Left cardiac atrium (tissue), 4 donors: ENCODE data around the gene KIAA1217. TPM values are rescaled to one million over a fixed set of nuclear protein-coding genes. Genes with fewer than 3 reads are reported as not detected.

ENCODE experiments used
- ATAC-seq, 2 donors: fragments of 200-7000 bp; cut with Tn5 transposase; one replicate each; pipeline ENCODE4 v1.9.1; 2020; ENCODE audit warnings: mild to moderate bottlenecking in 2 of 2, moderate library complexity in 2 of 2
- DNase-seq: peaks from one replicate; pipeline ENCODE4 v3.0.0-alpha.2; 2020
- intact Hi-C, 2 donors: fragments of 100-400 bp; cut with DNase I; formaldehyde crosslinking; loops; one replicate each; pipeline versions ENCODE4 v1.14.1 to v1.15.1; 2022 to 2023
- total RNA-seq, 2 donors: library from RNA; stranded (reverse); fragmentation: NEBNext Ultra II Directional; extraction: Animal tissue kit (Norgen Biotek cat#: 25700); gene quantifications; one replicate each; pipeline ENCODE4 v1.2.1, GENCODE V29; 2021
- donor health status: DM: no; HTN: yes; CAD: no.
- donor health status: DM: no; HTN: yes; CAD: no; lungs with severe emphysema.
- donor health status: DM: yes; HTN: yes; CAD: no.
- donor health status: Dilated cardiomyopathy.

The KIAA1217 gene
- total RNA-seq, 2 donors from 2014 or later = 19.5 to 32.6 TPM

DNA sequence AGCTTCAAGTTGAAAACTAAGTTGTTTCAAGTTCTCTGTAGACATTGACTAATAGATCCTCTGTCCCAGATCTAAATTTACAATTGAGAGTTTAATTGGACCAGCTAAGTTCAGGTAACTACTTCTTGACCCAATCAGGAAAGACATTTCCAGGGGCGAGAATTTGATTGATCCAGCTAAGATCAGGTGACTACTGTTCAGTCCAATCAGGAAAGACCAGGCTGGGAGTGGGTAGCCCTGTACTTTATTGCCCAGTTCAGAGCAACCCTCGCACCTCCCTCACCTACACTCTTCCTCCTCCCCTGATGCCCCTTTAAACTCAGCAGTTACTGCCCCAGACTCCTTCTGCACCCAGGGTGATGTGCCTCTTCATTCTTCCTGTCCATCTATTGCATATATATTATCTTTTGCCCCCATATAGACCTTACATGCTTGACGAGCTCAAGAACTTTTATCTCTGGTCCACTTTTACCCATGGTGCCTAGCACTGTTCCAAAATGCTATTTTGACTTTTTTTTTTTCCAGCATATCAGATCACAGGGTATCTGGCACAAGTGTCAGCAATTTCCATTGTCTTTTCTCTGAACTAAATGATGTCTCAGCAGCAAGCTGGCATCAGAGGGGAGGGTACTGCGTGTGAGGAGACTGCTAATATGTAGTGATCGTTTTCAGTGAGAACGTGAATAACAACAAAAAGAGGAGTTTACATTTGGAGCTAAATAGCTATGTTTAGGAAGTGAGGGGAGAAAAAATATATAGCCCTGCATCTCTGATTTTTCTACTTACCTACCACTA lies 169.4 kb downstream of the KIAA1217 start:
- intact Hi-C loops = no loop called here
- DNase-seq = no peak

DNA sequence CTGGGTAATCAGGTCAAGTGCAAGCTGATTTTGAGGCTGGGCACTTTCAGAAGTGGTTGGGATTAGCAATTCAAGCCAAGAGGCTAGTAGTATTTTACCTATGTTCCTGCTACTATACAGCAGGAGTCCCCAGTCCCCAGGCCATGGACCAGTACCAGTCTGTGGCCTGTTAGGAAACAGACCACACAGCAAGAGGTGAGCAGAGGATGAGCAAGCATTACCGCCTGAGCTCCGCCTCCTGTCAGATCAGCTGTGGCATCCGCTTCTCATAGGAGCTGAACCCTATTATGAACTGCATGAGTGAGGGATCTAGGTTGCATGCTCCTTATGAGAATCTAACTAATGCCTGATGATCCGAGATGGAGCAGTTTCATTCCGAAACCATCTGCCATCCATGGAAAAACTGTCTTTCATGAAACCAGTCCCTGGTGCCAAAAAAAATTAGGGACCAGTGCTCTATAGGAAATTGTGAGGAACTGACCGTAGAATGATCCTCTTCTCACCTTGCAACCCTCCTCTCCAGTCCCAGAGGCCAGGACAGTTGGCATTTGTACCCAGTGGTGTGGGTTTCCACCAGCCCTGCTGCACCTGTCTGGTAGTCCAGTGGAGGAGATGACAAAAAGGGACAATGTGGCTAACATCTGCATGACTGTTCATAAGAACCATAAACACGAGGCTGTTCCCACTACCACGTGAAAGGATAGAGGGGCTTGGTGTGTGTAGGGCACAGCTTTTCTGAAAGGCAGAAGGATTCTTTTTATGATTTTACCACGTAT lies 172.5 kb downstream of the KIAA1217 start:
- intact Hi-C loops = no loop called here
- DNase-seq = no peak
- no peak for ATAC-seq

More for the DNA sequence above, 169.4 kb downstream of the KIAA1217 start:
- no peak for ATAC-seq

DNA sequence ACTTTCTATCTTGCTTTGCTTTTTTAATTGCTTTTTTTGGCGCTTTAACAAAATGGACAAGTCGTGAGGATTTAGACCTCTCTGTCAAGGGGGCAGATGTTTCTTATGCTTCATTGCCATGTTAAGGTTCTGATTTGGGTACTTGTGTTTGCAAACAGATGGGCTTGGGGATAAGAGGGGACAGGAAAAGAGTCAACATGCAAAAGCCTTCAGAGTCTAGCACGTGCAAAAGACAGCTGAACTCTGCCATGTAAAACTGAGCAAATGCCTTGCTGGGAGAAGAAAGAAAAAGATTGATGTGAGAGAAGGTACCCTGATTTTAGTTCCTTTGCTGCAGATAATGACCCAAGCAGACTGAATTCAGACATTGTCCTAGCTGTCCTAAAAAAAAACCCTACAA lies 173.1 kb downstream of the KIAA1217 start:
- intact Hi-C loops = no loop called here
- no peak for DNase-seq
- ATAC-seq = no peak

DNA sequence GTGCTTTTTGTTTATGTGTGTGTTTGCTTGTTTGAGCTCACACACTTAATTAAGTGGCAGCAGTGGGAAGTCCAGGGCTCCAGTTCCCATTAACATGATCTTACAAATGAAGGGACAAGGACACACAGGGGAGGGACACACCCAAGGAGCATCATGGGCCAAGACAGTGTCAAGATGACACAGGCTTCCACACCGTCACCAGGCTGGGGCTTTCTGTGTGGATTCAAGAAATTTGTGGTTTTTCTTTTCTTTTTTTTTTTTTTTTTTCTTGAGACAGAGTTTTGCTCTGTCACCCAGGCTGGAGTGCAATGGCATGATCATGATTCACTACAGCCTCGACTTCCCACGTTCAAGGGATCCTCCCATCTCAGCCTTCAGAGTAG lies 173.6 kb downstream of the KIAA1217 start:
- intact Hi-C loops = no loop called here
- ATAC-seq (no peak), DNase-seq (no peak)

DNA sequence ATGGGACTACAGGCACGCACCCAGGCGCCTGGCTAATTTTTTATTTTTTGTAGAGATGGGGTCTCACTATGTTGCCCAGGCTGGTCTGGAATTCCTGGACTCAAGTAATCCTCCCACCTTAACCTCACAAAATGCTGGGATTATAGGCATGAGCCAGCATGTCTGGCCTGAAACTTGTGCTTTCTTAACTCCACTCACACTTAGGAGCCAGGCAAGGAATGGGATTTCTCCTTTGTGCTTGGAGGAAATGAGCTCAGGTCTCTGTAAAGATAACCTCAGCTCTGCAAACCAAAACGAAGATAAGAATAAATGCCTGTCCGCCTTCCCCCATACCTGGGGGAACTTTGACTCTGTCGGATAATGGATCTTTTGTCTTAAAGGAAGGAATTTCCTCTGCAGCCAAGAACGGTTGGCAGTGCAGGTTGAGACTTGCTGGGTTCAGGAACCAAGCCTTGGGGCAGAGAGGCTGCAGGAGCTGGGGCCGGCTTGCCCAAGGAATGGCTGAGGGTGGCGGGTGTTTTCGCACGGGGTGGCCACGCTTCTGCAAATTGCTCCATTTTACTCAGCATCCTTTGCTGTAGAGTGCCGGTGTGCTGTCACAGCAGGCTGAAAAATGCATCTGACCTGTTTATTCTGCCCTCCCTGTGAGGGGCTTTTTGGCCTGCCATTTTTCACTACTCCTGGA lies 174.2 kb downstream of the KIAA1217 start:
- intact Hi-C loops = no loop called here
- ATAC-seq (peak; percentile 10 to 33), DNase-seq (peak; percentile 26)

DNA sequence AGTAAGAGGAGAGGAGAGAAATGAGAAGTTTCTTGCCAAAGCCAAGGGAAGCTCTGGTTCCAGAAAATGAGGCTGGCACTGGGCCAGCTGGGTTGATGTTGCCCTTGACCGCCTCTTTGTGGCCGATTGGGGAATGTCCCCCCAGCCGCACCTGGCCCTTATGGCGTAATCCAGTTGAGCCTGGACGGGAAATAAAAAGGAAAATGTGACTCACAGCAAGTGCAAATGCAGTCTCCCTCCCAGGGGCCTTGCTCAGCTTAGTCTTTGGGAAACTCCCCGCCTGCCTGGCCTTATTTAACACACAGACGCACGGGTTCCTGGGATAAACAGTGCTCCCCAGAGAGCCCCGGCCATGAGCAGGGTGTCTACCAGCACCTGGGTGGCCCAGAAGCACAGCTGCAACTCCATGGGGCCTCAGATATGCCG lies 174.8 kb downstream of the KIAA1217 start:
- peak; percentile 90 to 93 for ATAC-seq
- intact Hi-C loops = no loop called here
- DNase-seq = peak; percentile 90

DNA sequence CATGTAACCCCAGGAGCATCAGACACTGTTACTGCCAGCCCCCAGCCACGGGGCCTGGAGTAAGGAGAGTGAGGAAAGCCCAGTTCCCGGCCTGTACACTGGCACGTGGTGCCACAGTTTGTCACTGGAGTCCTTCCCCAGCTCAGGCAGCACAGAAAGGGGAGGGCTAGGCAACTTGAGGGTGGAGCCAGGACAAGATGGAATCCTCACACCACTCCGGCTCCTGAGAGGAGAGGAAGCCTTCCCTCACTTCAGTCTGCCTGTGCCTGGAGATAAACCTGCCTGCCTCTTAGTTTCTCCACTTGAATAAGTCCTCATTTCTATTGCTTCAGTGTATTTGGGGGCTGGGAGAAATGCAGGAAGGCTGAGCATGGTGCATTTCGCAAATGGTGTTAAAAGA lies 176.0 kb downstream of the KIAA1217 start:
- intact Hi-C loops = no loop called here

DNA sequence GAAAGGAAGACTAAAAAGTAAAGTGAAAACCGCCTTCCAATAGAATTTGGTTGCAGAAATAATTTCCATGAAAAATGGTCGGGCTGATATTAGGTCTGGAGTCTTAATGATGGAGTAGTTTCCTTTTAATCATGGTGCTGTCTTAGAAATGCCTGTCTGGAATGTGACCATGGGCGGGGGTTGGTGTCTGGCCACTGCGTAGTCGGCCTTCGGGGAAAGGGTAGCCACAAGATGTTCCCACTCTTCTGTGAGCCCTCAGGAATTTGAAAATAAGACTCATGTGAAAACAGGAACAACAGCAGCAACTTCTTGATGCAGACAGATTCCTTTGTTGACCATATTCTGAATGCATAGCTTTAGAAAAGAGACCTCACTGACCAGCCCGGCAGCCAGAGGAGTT lies 176.8 kb downstream of the KIAA1217 start:
- intact Hi-C loops = no loop called here
- ATAC-seq (peak in 1 of 2 donors; percentile 46), DNase-seq (no peak)

More for the DNA sequence above, 176.0 kb downstream of the KIAA1217 start:
- no peak for DNase-seq
- ATAC-seq = no peak

DNA sequence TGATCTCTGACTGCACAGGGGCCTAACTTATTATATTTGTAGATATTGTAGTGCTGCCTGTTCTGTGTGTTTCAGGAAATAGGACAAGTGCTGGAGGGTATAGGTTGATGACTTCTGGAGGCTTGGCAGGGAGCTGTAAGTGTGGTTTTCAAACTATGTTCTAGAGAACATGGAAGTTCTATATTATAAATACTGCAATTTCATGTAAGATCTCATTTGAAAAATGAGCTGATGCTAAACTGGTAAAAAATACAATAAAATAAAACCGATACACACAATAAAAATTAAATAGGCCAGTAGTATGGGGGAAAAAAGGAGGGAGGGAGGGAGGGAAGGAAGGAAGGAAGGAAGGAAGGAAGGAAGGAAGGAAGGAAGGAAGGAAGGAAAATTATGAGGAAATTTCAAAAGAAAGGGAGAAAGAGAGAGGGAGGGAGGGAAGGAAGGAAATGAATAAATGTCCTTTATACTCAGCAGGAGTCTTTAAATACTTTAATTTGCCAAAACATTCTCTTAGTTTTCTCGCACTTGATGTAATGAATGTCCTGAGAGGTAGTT lies 181.3 kb downstream of the KIAA1217 start:
- intact Hi-C loops = no loop called here
- ATAC-seq = no peak
- DNase-seq = no peak

DNA sequence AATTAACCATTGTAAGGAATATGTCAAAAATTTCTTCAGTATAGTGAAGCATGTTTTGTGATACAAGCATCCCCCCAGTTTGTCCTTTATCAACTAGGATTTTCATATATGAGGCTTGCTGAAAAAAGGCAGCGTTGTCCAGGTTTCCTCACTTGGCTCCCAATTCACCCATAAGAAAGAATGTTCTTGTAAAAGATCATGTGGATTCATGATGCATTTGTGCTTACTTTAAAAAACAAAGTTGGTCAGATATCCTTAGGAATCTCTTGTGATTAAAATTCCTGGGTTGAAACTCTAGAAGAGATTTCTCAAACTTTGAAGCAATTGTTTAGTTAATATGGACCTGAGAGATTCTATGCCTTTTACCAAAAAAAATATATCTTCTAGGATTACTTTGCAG lies 181.8 kb downstream of the KIAA1217 start:
- ATAC-seq (no peak), DNase-seq (no peak)
- intact Hi-C loops = no loop called here

DNA sequence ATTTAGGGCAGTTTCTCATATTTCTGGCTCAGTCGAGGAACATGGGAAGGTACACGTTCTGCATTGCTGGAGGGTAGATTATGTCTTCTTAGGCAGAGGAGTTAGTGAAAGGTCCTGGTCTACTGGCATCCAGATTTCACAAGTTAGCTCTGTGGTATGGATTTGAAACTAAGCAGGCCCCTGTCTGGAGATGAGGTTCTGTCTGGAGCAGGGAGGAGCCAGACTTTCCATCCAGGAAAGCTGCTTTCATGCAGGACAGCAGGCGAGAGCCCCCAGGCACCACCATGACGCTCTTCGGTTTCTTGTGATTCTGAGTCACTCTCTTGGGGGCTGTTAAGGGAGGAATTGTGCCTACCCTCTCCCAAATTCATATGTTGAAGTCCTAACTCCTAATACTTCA lies 184.3 kb downstream of the KIAA1217 start:
- ATAC-seq = no peak
- intact Hi-C loops = no loop called here
- DNase-seq = no peak

DNA sequence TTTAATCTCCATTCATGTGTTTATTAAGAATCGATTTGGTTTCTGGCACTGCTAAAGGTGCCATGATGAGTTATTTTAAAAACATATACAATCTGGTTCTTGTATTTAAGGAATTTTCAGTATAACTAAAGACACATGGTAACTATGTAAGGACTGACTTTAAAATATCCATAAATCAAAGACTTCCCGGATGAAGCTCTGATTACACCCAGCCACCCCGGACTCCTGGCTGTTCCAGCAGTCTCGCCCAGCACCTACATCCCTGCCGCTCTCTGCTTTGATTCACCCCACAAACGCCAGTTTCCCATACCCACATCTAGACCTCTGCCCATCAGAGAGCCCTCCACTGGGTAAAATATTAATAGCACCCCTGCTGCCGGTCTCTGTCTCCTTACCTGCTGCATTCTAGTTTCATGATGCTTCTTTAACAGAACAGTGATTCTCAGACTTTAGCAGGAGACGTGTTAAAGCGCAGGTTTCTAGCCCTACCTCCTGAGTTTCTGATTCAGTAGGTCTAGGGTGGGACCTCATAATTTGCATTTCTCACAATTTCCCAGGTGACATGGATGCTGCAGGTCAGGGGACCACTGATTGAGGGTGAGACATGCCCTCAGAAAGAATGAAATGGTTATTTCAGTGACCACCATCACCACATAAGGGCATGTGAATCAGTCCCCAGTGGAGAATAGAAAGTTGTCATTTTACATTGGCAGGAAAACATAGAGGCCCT lies 185.7 kb downstream of the KIAA1217 start:
- DNase-seq = no peak
- intact Hi-C loops = no loop called here
- no peak for ATAC-seq

DNA sequence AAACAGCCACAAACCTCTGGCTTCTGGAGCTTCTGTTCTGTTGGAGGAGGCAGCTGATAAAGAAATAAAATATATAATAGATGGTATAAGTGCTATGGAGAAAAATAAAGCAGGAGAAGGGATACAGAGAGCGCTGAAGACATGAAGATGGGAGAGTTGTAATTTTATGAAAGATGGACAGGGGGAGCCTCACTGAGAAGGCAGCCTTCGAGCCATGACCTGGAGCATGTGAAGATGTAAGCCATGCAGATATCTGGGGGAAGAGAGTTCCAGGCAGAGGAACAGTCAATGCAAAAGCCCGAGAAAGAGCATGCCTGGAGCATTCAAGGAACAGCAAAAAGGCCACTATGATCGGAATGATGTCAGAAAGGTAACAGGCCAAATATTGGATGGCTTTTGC lies 187.5 kb downstream of the KIAA1217 start:
- intact Hi-C loops = no loop called here
- ATAC-seq = no peak
- no peak for DNase-seq

DNA sequence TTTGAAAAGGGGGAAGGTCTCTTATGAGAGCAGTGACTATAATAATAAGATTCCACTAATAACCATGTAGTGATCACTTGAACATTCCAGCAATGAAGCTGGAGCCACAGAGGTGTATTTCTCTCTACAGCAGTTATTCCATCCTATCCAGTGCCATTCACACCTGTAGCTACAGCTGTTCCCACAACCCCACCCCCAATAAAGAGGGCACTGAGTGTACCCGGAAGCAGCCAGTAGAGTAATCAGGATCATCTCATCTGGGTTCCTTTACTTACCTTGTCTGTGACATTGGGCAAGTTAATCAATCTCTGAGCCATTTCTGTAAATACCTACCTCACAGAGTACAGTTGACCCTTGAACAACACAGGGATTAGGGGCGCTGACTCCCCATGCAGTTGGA lies 188.7 kb downstream of the KIAA1217 start:
- no peak for DNase-seq
- no peak for ATAC-seq
- intact Hi-C loops = no loop called here

DNA sequence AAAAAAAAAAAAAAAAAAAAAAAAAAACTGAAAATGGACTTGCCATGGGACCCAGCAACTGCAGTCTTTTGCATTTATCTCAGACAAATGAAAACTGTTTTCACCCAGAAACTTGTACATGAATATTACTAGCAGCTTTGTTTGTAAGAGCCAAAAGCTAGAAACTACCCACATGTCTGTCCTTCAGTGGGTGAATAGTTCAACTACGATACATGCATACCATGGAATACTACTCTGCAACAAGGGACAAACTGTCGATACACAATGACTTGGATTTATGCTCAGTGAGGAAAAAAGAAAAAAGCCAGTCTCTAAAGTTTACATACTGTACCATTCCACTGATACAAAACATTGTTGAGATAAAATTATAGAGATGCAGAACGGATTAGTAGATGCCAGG lies 195.6 kb downstream of the KIAA1217 start:
- no peak for DNase-seq
- ATAC-seq = no peak
- intact Hi-C loops = no loop called here

DNA sequence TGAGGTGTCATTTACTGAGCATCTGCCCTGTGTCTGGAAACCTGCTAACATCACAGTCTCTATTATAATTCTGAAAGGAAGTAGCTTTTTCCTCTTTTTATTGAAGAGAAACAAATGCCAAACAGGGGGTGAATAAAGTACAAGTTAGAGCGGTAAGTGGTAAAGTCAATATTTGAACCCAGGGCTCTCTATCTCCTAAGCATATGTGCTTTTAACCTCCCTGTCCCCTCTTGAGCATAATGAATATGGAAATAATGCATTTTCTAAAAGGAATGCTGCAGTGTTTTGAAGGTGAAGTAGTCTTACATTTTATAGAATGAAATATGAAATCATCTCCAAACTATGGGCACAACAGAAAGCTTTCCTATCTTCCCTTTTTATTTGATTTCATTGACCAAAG lies 196.7 kb downstream of the KIAA1217 start:
- intact Hi-C loops = no loop called here
- no peak for DNase-seq
- no peak for ATAC-seq

DNA sequence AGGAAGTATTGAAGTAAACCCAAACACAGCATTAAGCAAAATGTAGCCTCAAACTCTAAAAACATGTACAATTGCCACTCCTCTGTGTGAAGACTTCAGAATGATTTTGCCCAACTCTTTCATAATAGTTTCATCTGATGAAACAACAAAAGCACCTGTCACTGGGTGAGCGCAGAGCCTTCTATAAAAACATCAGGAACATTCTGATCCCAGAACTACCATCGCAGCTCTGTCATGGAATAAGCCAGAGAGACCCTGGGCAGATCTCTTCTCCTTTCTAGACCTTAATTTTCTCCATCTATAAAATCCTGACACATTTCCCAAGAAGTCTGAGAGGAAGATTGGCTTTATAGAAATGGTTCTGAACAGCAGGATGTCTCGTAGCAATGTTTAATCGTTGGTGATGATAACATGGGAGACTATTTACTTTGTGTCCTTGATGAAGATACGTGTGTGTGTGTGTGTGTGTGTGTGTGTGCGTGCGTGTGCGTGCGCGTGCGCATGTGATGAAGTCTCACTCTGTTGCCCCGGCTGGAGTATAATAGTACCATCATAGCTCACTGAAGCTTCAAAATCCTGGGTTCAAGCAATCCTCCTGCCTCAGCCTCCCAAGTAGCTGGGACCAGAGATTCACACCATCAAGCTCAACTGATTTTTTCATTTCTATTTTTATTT lies 198.0 kb downstream of the KIAA1217 start:
- intact Hi-C loops = no loop called here
- DNase-seq (no peak), ATAC-seq (no peak)

DNA sequence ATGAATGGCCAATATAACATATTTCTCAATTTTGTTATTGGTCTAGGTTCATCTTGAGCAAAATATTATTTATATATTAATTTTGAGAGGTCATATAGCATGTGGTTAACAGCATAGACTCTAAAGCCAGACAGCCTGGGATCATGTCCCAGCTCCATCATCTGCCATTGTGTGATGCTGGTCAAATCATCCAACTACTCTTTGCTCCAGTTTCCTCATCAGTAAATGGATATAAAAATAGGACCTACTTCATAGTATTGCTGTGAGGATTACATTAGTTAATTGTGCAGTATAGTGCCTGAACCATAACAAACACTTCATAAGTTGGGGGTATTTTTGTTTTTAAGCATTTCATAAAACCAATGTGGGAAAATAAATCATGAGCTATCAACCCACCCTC lies 199.0 kb downstream of the KIAA1217 start:
- no peak for ATAC-seq
- DNase-seq = no peak
- intact Hi-C loops = no loop called here

DNA sequence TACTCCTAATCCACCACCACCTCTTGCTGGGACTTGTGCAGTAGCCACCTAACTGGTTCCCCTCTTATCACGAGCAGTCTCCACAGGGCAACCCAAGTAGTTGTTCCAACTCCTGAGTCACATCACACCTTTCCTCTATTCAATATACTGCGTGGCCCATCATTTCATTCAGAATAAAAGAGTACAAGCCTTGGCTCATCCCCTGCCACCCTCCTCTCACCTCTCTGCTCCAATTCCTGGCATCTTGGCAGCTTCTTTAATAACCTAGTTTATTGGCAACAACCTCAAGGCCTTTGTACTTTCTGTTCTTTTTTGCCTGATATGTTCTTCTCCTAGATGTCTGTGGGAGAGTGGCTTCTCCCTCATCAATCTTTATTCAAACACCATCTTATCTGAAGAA lies 199.4 kb downstream of the KIAA1217 start:
- no peak for DNase-seq
- intact Hi-C loops = no loop called here
- ATAC-seq = no peak
